Osteocyte (in vitro differentiated cells): Measurements from ENCODE around the gene JAK1. TPM values are rescaled to one million over a fixed set of nuclear protein-coding genes. Genes with fewer than 3 reads are reported as not detected.

ENCODE experiments used
- DNase-seq: peaks from one replicate; pipeline ENCODE4 v3.0.0; 2021; ENCODE audit warnings: mixed read lengths; ENCODE audit not compliant: unreplicated experiment; ENCODE audit errors: extremely low spot score
- H3K27ac Mint-ChIP-seq: one replicate; pipeline ENCODE4 v1.8.0; 2021; ENCODE audit warnings: mild to moderate bottlenecking, mixed read lengths; ENCODE audit not compliant: unreplicated experiment
- H3K27me3 Mint-ChIP-seq: one replicate; pipeline ENCODE4 v1.8.0; 2021; ENCODE audit warnings: mixed read lengths; ENCODE audit not compliant: unreplicated experiment
- H3K36me3 Mint-ChIP-seq: one replicate; pipeline ENCODE4 v1.8.0; 2021; ENCODE audit warnings: mixed read lengths; ENCODE audit not compliant: unreplicated experiment
- H3K4me1 Mint-ChIP-seq: one replicate; pipeline ENCODE4 v1.8.0; 2021; ENCODE audit warnings: mixed read lengths; ENCODE audit not compliant: unreplicated experiment
- H3K4me3 Mint-ChIP-seq: one replicate; pipeline ENCODE4 v1.8.0; 2021; ENCODE audit warnings: mild to moderate bottlenecking, moderate library complexity, mixed read lengths; ENCODE audit not compliant: unreplicated experiment
- H3K9me3 Mint-ChIP-seq: one replicate; pipeline ENCODE4 v1.8.0; 2021; ENCODE audit warnings: mixed read lengths; ENCODE audit not compliant: unreplicated experiment
- CTCF ChIP-seq: fragments of 200-600 bp; sonication (generic); IDR thresholded peaks from 2 replicates; pipeline ENCODE4 v1.5.0; 2021; ENCODE audit warnings: antibody characterized with exemption, mild to moderate bottlenecking, moderate library complexity
- total RNA-seq: library from RNA; stranded (reverse); gene quantifications from 2 replicates; pipeline ENCODE4 v1.2.1, GENCODE V29; 2021

Gene JAK1
- total RNA-seq, 1 donor from 2014 or later, result 103 TPM

- H3K4me3 Mint-ChIP-seq, result no peak overlapping the region
- H3K27ac Mint-ChIP-seq, result no peak overlapping the region
These were observed 122.2 kb downstream of the JAK1 start for GRCh38 chr1:64844175-64844574.

DNA sequence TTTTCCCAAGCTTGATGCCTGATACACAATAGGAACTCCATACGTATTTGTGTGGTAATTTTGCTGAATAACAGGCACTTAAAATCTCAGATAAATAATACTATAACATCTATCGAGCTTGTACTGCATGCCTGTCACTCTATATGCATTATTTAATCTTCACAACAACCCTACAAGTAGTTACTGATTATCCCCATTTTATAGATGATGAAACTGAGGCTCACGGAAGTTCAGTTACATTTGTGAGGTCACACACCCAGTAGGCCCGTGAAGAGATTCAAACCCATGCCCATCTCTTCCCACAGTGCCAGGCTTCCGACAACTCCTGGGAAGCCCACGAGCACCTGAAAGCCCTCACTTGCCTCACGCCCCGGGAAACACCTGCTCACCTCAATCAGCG lies 122.7 kb downstream of the JAK1 start:
- H3K27me3 Mint-ChIP-seq, result no peaks in the 10 kb centered on the region
- H3K36me3 Mint-ChIP-seq, result peaks cover 33% of the 10 kb centered on the region

More at GRCh38 chr1:64844175-64844574, 122.2 kb downstream of the JAK1 start:
- Mint-ChIP-seq H3K36me3 (peaks cover 34% of the 10 kb centered on the region), H3K9me3 (no peaks in the 10 kb centered on the region), H3K27me3 (no peaks in the 10 kb centered on the region), H3K4me1 (peaks cover 16% of the 10 kb centered on the region)
- no peak for TF ChIP-seq CTCF
- DNase-seq, result no peak

GRCh38 chr1:64842224-64842623 lies 124.1 kb downstream of the JAK1 start:
- no peak for DNase-seq
- peaks cover 16% of the 10 kb centered on the region for H3K4me1 Mint-ChIP-seq
- H3K27me3 Mint-ChIP-seq, result no peaks in the 10 kb centered on the region
- no peak overlapping the region for H3K4me3 Mint-ChIP-seq
- H3K36me3 Mint-ChIP-seq, result peaks cover 46% of the 10 kb centered on the region
- H3K9me3 Mint-ChIP-seq, result no peaks in the 10 kb centered on the region
- TF ChIP-seq CTCF, result no peak
- H3K27ac Mint-ChIP-seq, result no peak overlapping the region

More for the DNA sequence above, 122.7 kb downstream of the JAK1 start:
- no peak overlapping the region for H3K27ac Mint-ChIP-seq
- no peak for DNase-seq
- H3K9me3 Mint-ChIP-seq, result no peaks in the 10 kb centered on the region
- no peak for TF ChIP-seq CTCF
- no peak overlapping the region for H3K4me3 Mint-ChIP-seq
- peaks cover 16% of the 10 kb centered on the region for H3K4me1 Mint-ChIP-seq

DNA sequence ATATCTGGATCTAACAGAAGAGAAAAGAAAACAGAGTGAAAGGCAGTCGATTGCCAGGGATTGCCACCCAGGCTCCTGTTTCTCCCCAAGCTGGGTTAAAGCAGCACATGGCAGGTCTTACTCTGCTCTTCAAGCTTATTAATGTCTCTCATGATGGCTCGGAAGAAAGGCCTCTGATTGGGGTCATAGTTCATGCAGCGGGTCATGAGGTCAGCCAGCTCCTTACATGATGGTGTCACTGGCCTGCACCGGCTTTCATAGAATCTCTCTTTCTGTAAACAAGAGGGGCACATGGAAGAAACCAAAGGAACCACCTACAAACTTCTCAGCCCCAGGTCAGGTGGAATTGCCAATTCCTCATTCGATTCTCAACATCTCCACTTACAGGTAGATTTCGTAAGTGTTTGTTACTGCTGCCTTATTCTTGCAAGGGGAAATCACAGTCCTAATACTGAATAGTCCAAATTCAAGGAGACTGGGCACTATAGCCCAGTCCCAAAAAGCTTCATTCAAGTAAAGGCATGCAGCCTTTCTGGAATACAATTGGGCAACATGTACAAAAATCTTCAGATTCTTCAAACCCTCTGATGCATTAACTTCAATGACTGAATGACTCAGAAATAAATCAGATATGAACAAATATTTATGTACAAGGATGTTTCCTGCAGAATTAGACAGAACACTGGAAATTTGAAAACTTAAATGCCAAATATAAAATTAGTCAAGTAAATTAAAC lies 124.9 kb downstream of the JAK1 start:
- H3K4me3 Mint-ChIP-seq, result no peak overlapping the region
- no peak for DNase-seq
- peaks cover 53% of the 10 kb centered on the region for H3K36me3 Mint-ChIP-seq

More for the DNA sequence above, 124.9 kb downstream of the JAK1 start:
- H3K27ac Mint-ChIP-seq, result no peak overlapping the region
- H3K4me1 Mint-ChIP-seq, result peaks cover 16% of the 10 kb centered on the region
- H3K9me3 Mint-ChIP-seq, result no peaks in the 10 kb centered on the region
- no peaks in the 10 kb centered on the region for H3K27me3 Mint-ChIP-seq
- TF ChIP-seq CTCF, result no peak
